HUDEP-2 (cell line): ENCODE results near the gene ZNF334.

Source experiments
- DNase-seq, 76 experiments: peaks; one replicate each; lab custom pipeline; 2025; ENCODE audit not compliant: unreplicated experiment in 76 of 76; lab: John Stamatoyannopoulos, UW

The ZNF334 gene

DNA sequence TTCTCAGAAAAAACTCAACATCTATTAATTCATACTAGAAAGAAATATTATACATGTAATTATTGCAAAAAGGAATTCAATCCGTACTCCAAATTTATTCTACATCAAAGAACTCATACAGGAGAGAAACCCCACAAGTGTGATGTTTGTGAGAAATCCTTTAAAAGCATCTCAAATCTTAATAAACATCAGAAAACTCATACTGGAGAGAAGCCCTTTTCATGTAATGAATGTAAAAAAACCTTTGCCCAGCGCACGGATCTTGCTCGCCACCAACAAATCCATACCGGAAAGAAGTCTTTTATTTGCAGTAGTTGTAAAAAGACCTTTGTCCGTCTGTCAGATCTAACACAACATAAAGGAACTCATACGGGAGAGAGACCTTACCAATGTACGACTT lies 22.0 kb downstream of the ZNF334 start:
- no peak for DNase-seq

GRCh38 chr20:46488451-46488850 lies 24.9 kb downstream of the ZNF334 start:
- no peak for DNase-seq

DNA sequence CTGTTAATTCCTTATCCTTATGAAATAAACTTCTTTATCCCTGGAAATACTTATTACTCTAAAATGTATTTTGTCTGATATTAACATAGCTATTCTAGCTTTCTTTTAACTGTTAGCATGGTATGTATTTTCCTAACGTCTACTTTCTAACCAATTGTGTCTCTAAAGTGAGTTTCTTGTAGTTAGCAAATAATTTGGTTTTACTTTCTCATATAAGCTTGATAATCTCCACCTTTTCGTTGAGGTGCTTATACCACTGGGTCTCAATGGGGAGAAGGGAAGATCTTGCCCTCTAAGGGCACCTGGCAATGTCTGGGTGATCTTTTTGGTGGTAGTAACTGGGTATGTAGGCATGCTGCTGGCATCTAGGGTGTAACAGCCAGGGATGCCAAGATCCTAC lies 25.7 kb downstream of the ZNF334 start:
- no peak for DNase-seq

- no peak for DNase-seq
Measured at GRCh38 chr20:46485431-46485830, 27.9 kb downstream of the ZNF334 start.

- no peak for DNase-seq
Measured at GRCh38 chr20:46484954-46485353, 28.4 kb downstream of the ZNF334 start.

- DNase-seq, result no peak
Measured at GRCh38 chr20:46483879-46484278, 29.5 kb downstream of the ZNF334 start.

DNA sequence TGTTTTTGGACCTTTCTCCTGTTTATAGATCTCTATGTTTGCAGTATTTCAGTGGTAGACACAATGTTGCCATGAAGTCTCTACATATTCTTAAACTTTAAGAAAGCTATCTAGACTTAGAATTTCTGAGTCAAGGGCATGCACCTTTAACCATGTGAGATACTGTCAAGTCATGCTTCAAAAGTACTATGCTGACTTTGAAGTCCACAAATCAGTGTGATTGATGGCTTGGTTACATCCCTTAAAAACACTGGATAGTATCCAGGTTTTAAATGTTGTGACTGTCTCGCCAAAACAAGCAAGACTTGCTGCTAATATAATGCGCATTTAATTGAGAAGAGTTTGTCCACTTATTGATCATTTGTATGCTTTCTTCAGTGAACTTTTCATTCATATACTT lies 30.5 kb downstream of the ZNF334 start:
- no peak for DNase-seq

DNA sequence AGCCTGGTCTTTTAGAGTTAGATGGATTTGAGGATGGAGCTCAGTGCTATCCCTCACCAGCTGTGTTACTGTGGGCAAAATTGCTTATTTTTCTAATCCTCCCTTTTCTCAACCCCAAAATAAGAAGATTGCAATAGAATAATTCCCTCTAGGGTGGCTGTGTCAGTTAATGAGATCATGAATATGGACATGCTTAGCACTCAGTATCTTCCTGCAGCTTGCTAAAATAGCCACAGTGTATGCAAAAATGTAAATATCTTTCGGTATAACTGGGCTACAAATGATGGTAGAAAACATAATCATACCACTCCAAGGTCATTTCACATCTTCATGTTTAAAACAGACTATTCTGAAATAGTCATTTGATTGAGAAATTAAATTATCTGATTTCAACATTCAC lies 35.7 kb downstream of the ZNF334 start:
- no peak for DNase-seq

- no peak for DNase-seq
Measured at GRCh38 chr20:46477225-46477624, 36.1 kb downstream of the ZNF334 start.

GRCh38 chr20:46468508-46468907 lies 44.9 kb downstream of the ZNF334 start:
- no peak for DNase-seq

DNA sequence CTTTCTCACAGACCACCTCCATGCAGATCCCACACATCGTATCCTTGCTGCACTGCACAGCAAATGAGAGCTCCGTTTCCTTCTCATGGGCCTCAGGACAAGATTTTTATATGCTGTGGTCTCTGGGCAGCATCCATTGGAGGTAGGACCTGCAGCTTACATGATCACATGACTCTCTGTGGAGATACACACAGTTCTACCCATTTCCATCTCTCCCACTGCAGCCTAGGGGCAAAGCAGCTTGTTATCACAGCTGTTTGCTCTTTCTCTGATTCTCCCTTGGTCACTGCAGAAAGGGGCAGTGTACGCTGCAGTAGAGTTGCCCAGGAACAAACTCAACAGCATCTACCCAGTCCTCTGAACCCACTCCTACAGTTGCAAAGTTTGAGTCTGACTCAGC lies 48.9 kb downstream of the ZNF334 start:
- DNase-seq, result no peak

DNA sequence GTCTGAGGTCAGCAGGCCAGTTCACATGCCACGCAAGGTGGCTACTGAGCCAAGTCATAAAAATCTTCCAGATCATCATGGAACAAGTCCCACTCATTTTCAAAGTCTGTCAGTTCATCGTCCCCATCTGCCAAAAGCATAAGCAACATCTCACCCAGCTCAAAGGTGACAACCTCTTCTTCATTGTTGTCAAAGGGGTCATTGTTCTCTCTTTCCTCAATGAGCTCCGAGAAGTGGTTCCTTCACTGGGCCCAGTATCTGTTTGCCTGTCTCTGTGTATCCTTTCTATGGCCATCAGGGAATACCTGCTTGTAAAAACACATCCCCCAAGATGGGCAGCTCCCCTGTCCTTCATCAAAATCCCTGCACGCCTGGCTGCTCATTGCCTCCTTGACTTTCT lies 49.5 kb downstream of the ZNF334 start:
- DNase-seq, result no peak

GRCh38 chr20:46461808-46462207 lies 51.6 kb downstream of the ZNF334 start:
- no peak for DNase-seq

DNA sequence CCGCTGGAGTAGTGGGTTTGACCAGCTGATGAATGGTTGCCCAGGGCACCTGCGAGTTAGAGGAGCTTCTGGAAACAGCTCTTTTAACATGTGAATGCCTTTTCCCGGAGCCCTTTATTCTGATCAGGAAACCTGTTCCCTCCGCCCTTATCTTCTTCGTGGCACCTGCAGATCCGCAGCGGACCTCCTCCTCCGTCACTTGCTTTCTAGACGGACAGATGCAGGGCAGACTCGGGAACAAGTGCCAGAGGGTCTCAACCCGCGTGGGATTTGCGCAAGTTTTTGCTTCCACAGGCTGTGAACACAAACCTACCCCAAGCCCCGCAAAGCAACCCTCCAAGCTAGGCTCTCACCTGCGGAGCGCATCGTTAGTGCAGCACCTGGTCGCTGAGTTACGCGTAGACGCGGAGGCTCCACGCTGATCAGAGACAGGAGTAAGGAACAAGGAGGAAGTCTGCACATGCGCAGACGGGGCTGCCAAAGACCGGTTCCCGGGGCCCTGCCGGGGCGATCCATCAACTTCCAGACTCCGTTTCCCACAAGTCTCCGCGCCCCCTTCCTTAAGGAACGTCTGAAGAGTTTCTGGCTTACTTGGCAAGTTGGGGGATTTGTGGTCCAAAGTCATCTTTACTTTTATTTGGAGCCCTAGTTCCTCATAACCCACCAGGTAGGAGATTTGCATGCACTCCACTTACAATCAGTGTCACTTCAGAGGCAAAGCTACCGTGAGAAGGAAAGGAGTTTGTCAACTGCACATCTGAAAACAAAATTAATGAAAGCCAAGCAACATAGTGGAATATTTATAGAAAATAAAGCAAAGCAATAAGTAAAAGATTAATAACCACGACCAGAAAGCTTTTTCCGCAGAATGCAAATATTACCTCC lies 54.3 kb downstream of the ZNF334 start:
- DNase-seq, result no peak

- no peak for DNase-seq
Measured at GRCh38 chr20:46456255-46457028, 56.9 kb downstream of the ZNF334 start.

DNA sequence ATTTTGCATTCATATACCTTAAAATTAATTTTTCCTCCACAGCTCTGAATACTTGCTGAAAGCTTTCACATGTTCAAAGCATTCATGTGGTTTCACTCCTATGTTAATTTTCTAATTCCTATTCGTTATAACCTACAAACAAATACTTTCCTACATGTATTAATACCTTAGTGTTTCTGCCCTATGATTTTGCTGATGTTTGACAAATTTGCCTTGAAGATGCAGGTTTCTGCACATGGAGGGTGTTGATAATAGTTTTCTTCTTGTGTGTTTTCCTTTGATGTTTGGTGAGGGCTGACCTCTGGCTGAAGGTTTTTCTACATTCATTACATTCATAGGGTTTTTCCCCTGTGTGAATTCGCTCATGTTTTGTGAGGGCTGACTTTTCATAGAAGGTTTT lies 57.6 kb downstream of the ZNF334 start:
- DNase-seq, result no peak
